GM21381 (cell line): ENCODE results near the gene CSNK1G1.
"Not testable (repeated sequence)": the region's sequence is repeated elsewhere in the genome, so short reads cannot be mapped to it uniquely, and the experiment has no call there.

ENCODE experiments used
- ATAC-seq: cut with Tn5 transposase; IDR thresholded peaks from one replicate; pipeline ENCODE4 v1.9.1; 2021; ENCODE audit warnings: mild to moderate bottlenecking, moderate library complexity; ENCODE audit not compliant: unreplicated experiment

CSNK1G1 gene

GRCh38 chr15:64351265-64351664 lies 4.7 kb downstream of the CSNK1G1 start:
- no peak for ATAC-seq

- ATAC-seq: no peak
Measured at GRCh38 chr15:64349375-64349774, 6.6 kb downstream of the CSNK1G1 start.

DNA sequence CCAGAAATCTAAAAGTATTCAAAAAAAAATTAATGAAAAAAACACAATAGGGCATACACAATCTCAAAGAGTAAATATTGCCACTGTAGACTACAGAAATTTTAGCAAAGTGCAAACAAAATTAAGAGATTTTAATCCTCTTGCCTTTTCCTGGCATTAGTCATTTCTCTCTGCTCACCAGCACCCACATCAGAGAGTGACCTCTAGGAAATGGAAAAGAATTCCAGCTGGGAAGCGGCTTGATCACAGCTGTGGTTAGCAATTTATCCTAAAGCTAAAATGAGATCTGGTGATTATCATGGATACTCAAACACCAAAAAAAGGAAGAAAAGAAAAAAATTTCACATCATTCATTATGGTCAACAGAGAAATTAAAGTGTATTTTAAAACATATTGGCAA lies 7.5 kb downstream of the CSNK1G1 start:
- ATAC-seq: no peak

DNA sequence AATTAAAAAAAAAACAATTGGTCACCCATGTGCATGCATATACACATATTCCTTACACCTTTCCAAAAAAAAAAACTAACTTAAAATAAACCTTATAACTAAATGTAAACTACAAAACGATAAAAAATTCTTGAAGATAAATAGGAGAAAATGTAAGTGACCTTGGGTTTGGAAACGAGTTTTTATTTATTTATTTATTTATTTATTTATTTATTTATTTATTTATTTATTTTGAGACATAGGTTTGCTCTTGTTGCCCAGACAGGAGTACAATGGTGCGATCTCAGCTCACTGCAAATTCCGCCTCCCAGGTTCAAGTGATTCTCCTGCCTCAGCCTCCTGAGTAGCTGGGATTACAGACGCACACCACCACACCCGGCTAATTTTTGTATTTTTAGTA lies 9.7 kb downstream of the CSNK1G1 start:
- ATAC-seq: not testable (repeated sequence)

GRCh38 chr15:64344651-64345294 lies 11.2 kb downstream of the CSNK1G1 start:
- ATAC-seq: no peak

GRCh38 chr15:64343841-64344240 lies 12.1 kb downstream of the CSNK1G1 start:
- ATAC-seq: no peak

DNA sequence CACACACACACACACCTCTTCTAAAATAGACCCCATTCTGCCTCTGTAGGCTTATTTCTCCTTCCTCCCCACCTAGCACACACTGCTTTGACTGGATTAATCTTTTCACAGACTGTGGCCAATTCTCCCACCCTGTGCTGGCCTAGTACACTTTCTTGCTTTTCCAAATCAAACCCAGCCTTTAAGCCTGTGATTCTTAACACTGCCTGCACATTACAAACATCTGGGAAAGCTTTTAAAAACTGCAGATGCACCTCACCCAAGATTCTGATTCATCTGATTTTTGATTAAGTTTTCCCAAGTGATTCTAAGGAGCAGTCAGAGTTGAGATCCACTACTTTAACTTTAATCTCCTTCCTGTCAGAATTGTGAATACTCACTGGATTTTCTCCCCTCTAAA lies 12.8 kb downstream of the CSNK1G1 start:
- ATAC-seq: no peak

GRCh38 chr15:64341961-64342360 lies 14.0 kb downstream of the CSNK1G1 start:
- ATAC-seq: no peak

DNA sequence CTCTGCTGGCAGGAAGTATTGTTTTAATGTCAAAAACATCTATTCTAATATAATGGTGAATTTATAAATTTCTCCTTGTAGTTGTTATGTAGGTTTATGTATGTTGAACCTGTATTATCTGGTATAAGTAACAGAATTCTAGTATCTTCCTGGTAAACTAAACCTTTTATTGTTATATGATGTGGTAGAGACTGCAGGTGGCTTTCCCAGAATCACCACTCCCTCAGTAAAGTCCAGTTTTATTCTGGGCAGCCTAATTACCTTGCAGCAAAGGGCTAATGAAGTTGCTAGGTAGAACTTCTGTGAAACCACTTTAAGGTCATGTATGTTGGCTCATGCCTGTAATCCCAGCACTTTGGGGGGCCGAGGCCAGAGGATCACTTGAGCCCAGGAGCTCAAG lies 15.6 kb downstream of the CSNK1G1 start:
- ATAC-seq: no peak

- no peak for ATAC-seq
Measured at GRCh38 chr15:64337761-64338160, 18.2 kb downstream of the CSNK1G1 start.

- ATAC-seq: no peak
Measured at GRCh38 chr15:64333986-64334929, 21.7 kb downstream of the CSNK1G1 start.

- ATAC-seq: no peak
Measured at GRCh38 chr15:64333516-64333915, 22.5 kb downstream of the CSNK1G1 start.

- ATAC-seq: not testable (repeated sequence)
Measured at GRCh38 chr15:64331668-64332067, 24.3 kb downstream of the CSNK1G1 start.

- not testable (repeated sequence) for ATAC-seq
Measured at GRCh38 chr15:64326975-64327374, 29.0 kb downstream of the CSNK1G1 start.

GRCh38 chr15:64326458-64326857 lies 29.5 kb downstream of the CSNK1G1 start:
- ATAC-seq: not testable (repeated sequence)

- ATAC-seq: no peak
Measured at GRCh38 chr15:64324165-64324877, 31.7 kb downstream of the CSNK1G1 start.

GRCh38 chr15:64315216-64315615 lies 40.8 kb downstream of the CSNK1G1 start:
- no peak for ATAC-seq

DNA sequence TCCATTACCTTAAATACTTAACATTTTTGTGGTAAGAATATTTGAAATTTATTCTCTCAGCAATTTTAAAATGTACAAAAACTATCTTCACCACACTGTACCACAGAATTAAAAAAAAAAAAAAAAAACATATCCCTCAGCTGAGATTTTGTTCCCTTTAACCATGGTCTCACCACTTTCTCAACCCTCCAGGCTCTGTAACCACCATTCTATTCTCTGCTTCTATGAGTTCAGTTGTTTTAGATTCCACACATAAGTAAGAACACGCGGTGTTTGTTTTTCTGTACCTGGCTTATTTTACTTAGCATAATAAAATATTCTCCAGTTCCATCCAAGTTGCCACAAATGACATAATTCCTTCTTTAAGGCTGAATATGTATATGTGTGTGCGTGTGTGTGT lies 41.5 kb downstream of the CSNK1G1 start:
- ATAC-seq: no peak

DNA sequence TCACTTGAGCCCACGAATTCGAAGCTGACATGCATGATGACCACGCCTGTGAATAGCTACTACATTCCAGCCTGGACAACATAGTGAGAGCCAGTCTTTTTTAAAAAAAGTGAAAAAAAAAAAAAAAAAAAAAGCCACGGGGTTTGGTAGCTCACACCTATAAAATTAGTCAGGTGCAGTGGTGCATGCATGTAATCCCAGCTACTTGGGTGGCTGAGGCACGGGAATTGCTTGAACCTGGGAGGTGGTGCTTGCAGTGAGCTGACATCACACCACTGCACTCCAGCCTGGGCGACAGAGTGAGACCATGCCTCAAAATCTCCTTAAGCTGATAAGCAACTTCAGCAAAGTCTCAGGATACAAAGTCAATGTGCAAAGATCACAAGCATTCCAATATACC lies 44.4 kb downstream of the CSNK1G1 start:
- no peak for ATAC-seq

DNA sequence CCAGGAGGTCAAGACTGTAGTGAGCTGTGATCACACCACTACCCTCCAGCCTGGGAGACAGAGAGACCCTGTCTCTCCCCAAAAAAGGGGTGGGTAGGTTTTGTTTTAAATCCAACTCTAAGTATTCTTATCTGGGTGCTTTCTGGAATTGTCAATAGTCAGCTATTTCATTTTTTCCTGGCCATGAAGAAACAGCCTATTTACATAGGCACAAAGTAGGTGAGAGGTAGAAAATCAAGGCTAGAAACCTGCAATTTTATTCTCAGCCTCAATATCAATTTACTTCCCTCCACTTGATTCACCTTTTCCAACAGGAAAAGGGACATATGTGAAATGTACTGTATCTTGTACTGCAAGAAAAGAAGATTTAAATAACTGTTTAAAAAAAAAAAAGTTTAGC lies 45.9 kb downstream of the CSNK1G1 start:
- ATAC-seq: no peak

DNA sequence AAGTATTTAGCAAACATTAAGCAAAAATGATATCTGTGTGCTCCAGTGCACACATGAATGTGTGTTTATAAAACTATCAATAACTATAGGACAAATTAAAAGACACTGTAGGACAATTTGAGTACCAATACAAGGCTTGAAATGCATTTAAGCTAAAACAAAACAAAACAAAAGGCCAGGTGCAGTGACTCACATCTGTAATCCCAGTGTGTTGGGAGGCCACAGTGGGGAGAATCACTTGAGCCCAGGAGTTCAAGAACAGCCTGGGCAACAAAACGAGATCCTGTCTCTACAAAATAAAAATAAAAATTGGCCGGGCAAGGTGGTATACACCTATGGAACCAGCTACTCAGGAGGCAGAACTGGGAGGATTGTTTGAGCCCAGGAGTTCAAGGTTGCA lies 50.7 kb downstream of the CSNK1G1 start:
- no peak for ATAC-seq

DNA sequence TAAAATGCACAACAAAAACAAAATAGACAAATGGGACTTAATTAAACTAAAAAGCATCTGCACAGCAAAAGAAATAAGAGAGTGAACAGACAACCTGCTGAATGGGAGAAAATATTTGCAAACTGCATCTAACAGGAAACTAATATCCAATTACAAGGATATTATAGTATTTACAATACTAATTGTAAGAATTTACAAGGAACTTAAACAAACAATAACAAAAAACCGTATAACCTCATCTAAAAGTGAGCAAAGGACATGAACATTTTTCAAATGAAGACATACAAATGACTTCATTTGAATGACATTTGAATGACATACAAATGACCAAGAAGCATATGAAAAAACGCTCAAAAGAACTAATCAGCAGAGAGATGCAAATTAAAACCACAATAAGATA lies 66.4 kb downstream of the CSNK1G1 start:
- ATAC-seq: no peak
